Esophagus squamous epithelium (tissue), 4 donors: ENCODE data around the gene SHQ1.

Experiments used
- CTCF ChIP-seq, 6 experiments: fragments of 450-650 bp in 4 of 6; fragments of 200-600 bp in 2 of 6; sonication (generic) in 2 of 6; IDR thresholded peaks; one replicate each; pipeline ENCODE4 v1.5.1; 2016 to 2019; ENCODE audit warnings: antibody characterized with exemption in 6 of 6, mild to moderate bottlenecking in 4 of 6, moderate library complexity in 4 of 6
- POLR2A ChIP-seq, 4 donors: fragments of 450-650 bp; IDR thresholded peaks; one replicate each; pipeline ENCODE4 v1.6.1; 2017; ENCODE audit warnings: antibody characterized with exemption in 4 of 4, mild to moderate bottlenecking in 4 of 4, moderate library complexity in 3 of 4

DNA sequence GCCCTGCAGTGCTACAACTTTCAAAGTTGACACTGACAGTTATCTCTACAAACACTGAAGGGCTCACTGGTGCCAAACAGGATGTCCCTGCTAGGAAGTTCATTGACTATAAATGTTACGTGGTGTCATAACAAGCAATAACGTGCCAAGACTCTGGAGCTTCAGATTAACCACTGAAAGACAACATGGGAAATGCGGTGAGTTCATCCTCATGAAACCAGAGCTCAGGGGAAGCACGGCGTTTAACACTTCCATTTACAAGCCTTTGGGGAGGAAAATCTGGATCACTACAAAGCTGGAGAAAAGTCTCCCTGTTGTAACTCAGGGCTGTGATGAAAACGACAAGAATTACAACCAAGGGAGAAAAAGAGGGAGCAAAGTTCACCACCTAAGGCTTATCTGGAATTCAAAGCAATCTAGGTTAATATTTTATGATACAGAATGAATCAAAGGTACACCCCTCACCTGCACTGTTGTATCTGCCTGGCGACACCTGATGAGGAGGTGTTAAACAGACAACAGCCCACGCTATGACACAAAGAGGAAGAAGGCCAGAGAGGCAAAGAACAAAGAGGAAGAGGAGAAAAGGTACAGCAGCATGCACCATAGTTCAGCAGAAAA, 27.0 kb downstream of the SHQ1 start:
- TF ChIP-seq CTCF (IDR thresholded peaks at IDR 0.05) (no peak), POLR2A (IDR thresholded peaks at IDR 0.05) (no peak)
